Activated T-cell treated with anti-CD3 and anti-CD28 coated beads for 48 hours (primary cell): Measurements from ENCODE around the gene AMER1.

Experiments
- DNase-seq: peaks from one replicate; pipeline ENCODE4 v3.0.0-alpha.2; 2020; ENCODE audit warnings: low read depth

The AMER1 gene

GRCh38 chrX:64184396-64184795 lies 21.1 kb downstream of the AMER1 start:
- no peak for DNase-seq

GRCh38 chrX:64182208-64182607 lies 23.3 kb downstream of the AMER1 start:
- no peak for DNase-seq

GRCh38 chrX:64176876-64177275 lies 28.6 kb downstream of the AMER1 start:
- no peak for DNase-seq

GRCh38 chrX:64169988-64170387 lies 35.5 kb downstream of the AMER1 start:
- DNase-seq = no peak

GRCh38 chrX:64152857-64153256 lies 52.7 kb downstream of the AMER1 start:
- DNase-seq = no peak

- no peak for DNase-seq
These were observed 53.6 kb downstream of the AMER1 start for GRCh38 chrX:64151911-64152310.

- DNase-seq = no peak
These were observed 54.7 kb downstream of the AMER1 start for GRCh38 chrX:64150775-64151174.
